ENCODE measurements around the gene TIMM8B.
"Not testable (repeated sequence)": the region's sequence is repeated elsewhere in the genome, so short reads cannot be mapped to it uniquely, and the experiment has no call there.

Gene TIMM8B

DNA sequence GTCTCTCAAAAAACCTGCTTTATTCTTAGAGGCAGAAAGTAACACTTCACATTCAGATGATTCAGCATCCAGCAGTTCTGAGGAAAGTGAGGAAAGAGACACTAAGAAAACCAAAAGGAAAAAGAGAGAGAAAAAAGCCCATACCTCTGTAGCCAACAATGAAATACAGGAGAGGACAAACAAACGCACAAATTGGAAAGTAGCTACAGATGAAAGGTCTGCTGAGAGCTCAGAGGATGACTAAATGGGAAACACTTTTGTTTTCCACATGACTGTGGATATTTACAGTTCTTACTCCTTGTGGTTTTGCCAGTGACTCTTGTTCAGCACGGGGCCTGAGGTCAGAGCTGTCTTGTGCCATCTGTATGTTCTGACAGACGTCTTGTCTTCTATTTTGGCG, 3.8 kb downstream of the TIMM8B start:
- peak; percentile 3 to 31 for DNase-seq (ENCODE audit: low read depth in 2 of 2)

DNA sequence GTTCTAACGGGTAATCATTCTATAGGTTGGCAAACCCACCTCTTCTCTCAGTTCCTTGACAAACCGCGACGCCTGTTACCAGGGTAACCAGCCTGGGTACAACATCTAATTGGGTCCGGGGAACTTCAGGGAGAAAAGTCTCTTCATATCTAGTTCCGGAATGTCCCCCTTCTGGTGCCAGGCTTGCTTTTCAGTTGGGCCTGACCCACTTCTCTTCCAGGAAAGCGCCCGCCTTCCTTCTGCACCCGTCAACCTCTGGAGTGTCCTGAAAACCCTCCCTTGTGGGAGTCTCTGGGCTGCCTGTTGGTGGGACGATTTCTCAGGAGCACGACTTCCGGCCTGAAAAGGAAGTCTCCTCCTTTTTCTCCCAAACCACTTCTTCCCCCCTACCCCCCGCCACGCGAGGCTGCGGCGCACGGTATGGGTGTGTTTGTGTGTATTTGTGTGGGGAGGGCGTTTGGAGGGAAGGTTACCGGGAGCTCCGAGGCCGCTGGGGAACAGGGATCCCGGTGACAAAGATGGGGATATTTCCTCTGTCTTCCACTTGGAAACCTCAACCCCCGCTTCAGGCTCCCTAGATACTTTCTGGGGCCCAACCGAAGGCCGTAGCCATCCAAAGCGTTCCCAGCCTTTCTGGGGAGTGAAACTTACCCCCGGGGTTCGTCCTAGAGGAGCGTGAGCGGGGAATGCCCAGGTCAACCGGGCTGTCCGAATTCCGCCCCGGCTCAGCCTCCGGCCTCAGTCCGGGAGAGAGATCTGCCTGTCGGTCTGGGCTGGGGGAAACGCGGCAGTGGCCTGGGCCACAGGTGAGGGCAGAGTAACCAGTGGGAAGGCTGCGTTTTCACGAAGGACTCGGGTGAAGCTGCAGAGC, 12.4 kb downstream of the TIMM8B start, which contains the start of the genes NKAPD1 and PIH1D2:
NKAPD1 (plus strand) TSS at position 359 of the 871 bp plus-strand sequence. CDS start 1,276 bp downstream, outside the sequence.
PIH1D2 (minus strand) TSS at position 77 of the 871 bp plus-strand sequence. CDS start 843 bp downstream, outside the sequence.
- peak; percentile 61 to 67 for DNase-seq (ENCODE audit: low read depth in 2 of 2)

DNA sequence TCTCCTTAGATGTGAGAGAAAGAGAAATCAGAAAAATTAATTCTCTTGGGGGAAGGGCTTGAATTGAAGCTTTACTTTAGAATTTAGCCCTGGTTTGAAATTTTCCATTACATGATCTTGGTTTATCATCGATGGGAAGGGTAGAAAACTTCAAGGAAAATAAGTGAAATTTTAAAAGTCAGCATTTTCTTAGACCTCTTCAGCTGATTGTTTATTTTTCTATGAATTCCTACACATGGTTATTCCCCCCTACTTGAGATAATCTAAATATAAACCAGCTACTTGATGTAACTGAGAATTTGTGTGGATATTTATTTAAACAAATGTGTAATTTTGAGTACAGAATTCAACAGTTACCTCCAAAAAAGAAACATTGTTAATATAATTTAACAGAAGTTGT, 23.6 kb downstream of the TIMM8B start:
- DNase-seq (ENCODE audit: low read depth in 2 of 2), result no peak

DNA sequence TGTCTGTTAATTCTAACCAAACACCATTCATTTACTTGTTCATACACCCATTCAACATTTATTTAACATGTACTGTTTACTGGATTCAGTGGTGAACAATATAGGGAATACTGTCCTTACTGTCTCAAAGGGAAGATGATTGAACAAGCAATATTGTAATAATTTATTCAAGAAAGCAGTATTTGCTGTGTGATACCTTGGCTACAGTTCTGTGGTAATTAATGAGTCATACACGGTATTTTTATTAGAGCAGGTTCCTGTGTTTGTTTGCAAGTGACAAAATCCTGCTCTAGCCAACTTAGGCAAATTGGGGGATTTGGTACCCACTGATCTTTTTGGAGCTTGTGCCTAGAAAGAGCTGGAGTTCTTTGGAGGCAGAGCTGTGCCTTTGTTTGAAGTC, 28.5 kb downstream of the TIMM8B start:
- DNase-seq (ENCODE audit: low read depth in 2 of 2), result no peak

DNA sequence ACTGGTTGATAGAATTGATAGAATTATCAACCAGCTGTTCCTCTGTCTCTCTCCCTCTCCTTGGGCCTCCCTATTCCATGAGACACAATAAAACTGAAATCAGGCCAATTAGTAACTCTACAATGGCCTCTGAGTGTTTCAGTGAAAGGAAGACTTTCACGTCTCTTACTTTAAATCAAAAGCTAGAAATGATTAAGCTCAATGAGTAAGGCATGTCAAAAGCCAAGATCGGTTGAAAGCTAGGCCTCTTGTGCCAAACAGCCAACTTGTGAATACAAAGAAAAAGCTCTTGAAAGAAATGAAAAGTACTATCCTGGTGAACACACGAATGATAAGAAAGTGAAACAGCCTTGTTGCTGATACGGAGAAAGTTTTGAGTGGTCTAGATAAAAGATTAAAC, 29.4 kb downstream of the TIMM8B start:
- no peak for DNase-seq (ENCODE audit: low read depth in 2 of 2)

DNA sequence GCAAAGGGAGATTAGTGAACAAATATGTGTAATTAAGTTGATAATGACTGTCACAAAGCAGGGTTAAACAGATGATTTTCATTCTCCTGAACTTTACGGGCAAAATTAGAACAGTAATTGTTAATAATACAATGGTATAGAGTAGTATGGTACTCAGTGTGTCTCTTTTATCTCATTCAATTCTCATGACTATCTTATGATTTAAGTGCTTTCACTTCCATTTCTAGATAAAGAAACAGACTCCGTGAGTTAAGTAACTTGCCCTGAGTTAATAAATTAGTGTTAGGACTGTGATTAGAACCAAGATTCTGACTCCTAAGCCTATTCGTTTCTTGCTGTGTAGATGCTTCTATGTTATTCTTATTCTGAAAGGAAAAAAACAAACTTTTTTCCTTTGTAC, 34.8 kb downstream of the TIMM8B start:
- DNase-seq (ENCODE audit: low read depth in 2 of 2), result no peak

DNA sequence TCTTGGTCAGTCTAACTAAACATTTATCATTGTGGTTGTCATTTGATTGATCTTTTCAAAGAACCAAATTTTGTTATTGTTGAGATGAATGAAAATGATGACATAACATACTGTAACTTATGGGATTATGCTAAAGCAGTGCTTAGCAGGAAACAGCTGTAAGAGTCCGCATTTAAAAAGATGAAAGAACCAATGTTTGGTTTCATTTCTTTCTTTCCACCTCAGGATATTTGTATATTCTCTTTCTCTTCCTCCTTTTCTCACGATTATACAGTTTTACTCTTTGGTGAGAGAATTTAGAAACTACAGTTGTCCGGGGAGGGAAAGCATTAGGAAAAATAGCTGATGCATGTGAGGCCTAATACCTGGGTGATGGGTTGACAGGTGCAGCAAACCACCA, 35.8 kb downstream of the TIMM8B start:
- DNase-seq (ENCODE audit: low read depth in 2 of 2), result no peak

DNA sequence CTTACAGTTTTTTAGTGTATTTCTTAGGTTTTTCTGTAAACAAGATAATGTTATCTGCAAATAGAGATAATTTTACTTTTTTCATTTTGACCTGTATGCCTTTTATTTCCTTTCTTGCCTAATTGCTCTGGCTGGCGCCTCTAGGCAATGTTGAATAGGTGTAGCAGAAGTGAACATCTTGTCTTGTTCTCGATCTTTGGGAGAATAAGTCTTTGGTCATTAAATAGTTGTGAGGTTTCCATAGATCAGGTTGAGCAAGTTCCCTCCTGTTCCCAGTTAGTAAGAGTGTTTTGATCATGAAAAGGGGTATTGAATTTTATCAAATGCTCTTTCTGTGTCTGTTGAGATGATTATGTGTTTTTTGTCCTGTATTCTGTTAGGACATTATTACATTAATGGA, 36.8 kb downstream of the TIMM8B start:
- no peak for DNase-seq (ENCODE audit: low read depth in 2 of 2)

DNA sequence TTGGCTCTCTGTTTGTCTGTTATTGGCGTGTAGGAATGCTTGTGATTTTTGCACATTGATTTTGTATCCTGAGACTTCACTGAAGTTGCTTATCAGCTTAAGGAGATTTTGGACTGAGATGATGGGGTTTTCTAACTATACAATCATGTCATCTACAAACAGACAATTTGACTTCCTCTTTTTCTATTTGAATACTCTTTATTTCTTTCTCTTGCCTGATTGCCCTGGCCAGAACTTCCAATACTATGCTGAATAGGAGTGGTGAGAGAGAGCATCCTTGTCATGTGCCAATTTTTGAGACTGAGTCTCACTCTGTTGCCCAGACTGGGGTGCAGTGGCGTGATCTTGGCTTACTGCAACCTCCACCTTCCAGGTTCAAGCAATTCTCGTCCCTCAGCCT, 38.3 kb downstream of the TIMM8B start:
- not testable (repeated sequence) for DNase-seq (ENCODE audit: low read depth in 2 of 2)

DNA sequence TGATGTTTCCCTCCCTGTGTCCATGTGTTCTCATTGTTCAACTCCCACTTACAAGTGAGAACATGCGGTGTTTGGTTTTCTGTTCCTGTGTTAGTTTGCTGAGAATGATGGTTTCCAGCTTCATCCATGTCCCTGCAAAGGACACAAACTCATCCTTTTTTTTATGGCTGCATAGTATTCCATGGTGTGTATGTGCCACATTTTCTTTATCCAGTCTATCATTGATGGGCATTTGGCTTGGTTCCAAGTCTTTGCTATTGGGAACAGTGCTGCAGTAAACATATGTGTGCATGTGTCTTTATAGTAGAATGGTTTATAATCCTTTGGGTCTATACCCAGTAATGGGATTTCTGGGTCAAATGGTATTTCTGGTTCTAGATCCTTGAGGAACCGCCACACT, 39.9 kb downstream of the TIMM8B start:
- DNase-seq (ENCODE audit: low read depth in 2 of 2), result not testable (repeated sequence)

DNA sequence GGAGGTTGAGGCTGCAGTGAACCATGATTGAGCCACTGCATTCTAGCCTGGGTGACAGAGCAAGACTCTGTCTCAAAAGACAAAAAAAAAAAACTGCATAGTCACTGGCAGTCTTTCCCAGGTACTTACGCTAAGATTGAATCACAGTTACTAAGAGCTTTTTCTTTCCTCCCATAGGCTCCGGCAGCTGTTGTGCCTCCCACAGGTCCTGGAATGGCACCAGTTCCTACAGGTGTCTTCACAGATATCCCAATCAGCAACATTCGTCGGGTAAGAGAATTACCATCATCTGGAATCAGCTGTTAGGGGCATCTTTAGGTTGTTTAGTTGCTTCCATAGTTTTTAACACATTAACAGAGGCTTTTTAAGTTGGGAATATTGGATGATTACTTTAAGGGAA, 41.6 kb downstream of the TIMM8B start:
- DNase-seq (ENCODE audit: low read depth in 2 of 2), result no peak

DNA sequence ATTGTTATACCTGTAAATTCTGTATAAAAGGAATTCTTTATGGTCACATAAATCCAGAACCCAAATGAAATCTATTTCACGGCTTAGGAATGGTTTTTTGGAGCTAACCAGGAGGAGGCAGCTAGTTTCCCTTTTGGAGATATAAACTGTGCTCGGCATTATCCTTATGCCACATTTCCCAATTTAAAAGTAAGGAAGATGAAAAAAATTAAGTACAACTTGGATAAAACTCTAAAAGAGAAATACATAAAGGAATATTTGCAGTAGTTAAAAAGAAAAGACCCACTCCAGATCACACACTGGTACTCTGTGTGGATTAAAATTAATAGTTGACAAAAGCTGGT, 43.6 kb downstream of the TIMM8B start:
- no peak for DNase-seq (ENCODE audit: low read depth in 2 of 2)

DNA sequence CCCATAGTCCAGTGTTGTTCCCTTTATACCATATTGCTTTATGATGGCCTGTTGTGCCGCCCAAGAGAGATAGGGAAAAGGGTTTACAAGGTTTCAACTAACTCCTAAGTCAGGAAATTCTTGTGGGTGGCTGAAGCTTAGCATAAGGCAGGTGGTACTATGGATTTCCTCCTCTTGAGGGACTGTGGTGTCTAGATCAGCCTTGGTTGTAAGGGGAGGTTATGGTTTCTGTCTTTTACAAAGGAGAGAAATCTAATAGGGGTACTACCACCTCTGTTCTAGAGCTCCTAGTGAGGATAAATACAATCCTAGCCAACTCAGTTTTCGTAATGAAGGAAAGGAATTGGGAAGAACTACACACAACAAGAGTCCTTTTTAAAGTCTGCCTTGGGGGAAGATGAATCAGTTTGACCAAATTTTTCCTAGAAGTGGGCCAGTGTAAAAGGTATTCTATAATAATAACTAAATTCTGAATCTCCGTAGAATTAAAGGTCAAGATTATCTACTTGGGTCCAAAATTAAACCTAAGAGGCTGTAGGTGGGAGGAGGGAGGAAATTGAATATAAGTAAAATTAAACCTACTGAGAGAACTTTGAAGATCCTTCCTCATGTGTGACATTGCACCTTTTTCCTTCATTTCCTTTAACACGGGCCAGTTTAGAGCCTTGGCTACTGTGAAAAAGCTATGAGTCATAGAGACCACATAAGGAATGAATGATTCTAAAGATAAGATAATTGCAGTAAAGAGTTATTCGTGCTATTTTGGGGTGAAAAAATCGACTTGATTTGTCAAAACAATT, 44.2 kb downstream of the TIMM8B start:
- no peak for DNase-seq (ENCODE audit: low read depth in 2 of 2)

DNA sequence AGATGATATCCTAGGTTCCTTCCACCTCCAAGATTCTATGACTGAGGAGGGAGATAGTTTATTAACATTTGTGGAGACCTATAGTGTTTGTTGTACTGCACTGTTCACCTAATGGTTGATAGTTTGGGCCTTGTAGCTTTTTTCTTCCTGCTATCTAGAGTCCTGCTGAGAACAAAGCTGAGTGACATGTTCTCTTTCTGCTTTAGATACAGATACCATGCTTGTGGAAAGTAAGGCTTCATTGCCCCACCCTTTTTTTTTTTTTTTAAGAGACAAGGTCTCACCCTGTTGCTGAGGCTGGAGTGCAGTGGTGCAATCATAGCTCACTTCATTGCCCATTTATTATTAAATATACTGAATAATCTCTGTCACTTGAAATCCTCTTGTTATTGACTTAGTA, 49.0 kb downstream of the TIMM8B start:
- no peak for DNase-seq (ENCODE audit: low read depth in 2 of 2)

Data from stimulated activated CD4-positive, alpha-beta T cell treated with anti-CD3 and anti-CD28 coated beads, Interleukin-4, amount 100 ng/mL, for 48 hours (primary cell).